Muscle of leg (tissue), 9 donors: ENCODE data around the gene SLC26A5. TPM values are rescaled to one million over a fixed set of nuclear protein-coding genes. Genes with fewer than 3 reads are reported as not detected.

Experiments
- polyA plus RNA-seq, 8 donors: library from polyadenylated mRNA; unstranded; fragments of 120-200 nt; gene quantifications; one replicate each; pipeline versions ENCODE4 v1.2.1 to v1.2.3, GENCODE V29; 2013; ENCODE audit warnings: inconsistent platforms in 1 of 8, low replicate concordance in 1 of 8; ENCODE audit not compliant: insufficient read length in 8 of 8, insufficient read depth in 1 of 8
- total RNA-seq: library from RNA; stranded (reverse); fragments of 120-200 nt; gene quantifications from one replicate; pipeline ENCODE4 v1.2.4, GENCODE V29; 2013

SLC26A5 gene
- total and polyA plus RNA-seq, 9 donors = 0.12 to 0.31 (median 0.18) TPM; not detected in 3

Other genes starting within 250 kb of the SLC26A5 start
- gene PMPCB, start 148.8 kb downstream of the SLC26A5 start, total RNA-seq = 54.8 TPM
- gene PMPCB, start 148.8 kb downstream of the SLC26A5 start, polyA plus RNA-seq = 10 to 100 TPM; 55.0 to 67.2 (median 60.3) TPM
- gene DNAJC2, start 101.4 kb downstream of the SLC26A5 start, total RNA-seq = 21.2 TPM
- 10 to 100 TPM; 25.8 to 37.6 (median 31.8) TPM for gene DNAJC2, start 101.4 kb downstream of the SLC26A5 start, polyA plus RNA-seq
- 131 TPM for gene PSMC2, start 98.6 kb downstream of the SLC26A5 start, total RNA-seq
- gene PSMC2, start 98.6 kb downstream of the SLC26A5 start, polyA plus RNA-seq = 100 to 1,000 TPM in 2 of 8 donors, 10 to 100 TPM in 6; 87.3 to 113 (median 97.1) TPM